HCT116 (cell line): ENCODE data around the gene SLC5A10.

Experiments
- CTCF ChIP-seq, 3 experiments: fragments of 200-600 bp in 1 of 3; sonication (generic) in 1 of 3; IDR thresholded peaks in 2 of 3; conservative IDR thresholded peaks in 1 of 3; 2 replicates each; pipeline ENCODE4 v1.5.1; 2012 to 2017; ENCODE audit warnings: low read depth in 2 of 3, low read length in 2 of 3, antibody characterized with exemption in 1 of 3, borderline replicate concordance in 1 of 3, control low read depth in 1 of 3, mild to moderate bottlenecking in 1 of 3, mixed read lengths in 1 of 3, mixed run types in 1 of 3, moderate library complexity in 1 of 3; ENCODE audit not compliant: insufficient read depth in 1 of 3
- JUND ChIP-seq: IDR thresholded peaks from 2 replicates; pipeline ENCODE4 v1.6.1; 2012
- POLR2A ChIP-seq: IDR thresholded peaks from 2 replicates; pipeline ENCODE4 v1.7.0; 2011; ENCODE audit warnings: borderline replicate concordance; ENCODE audit not compliant: insufficient read depth, insufficient read length; ENCODE audit errors: extremely low read depth
- RAD21 ChIP-seq: IDR thresholded peaks from 2 replicates; pipeline ENCODE4 v1.6.1; 2012; ENCODE audit warnings: low read depth, mild to moderate bottlenecking
- REST ChIP-seq: IDR thresholded peaks from 2 replicates; pipeline ENCODE4 v1.6.1; 2012; ENCODE audit warnings: low read depth
- SIN3A ChIP-seq: IDR thresholded peaks from 2 replicates; pipeline ENCODE4 v1.6.1; 2012; ENCODE audit warnings: low read depth
- TCF7L2 ChIP-seq: IDR thresholded peaks from 2 replicates; pipeline ENCODE4 v1.7.0; 2011; ENCODE audit warnings: borderline replicate concordance, inconsistent platforms; ENCODE audit not compliant: insufficient read depth, insufficient read length; ENCODE audit errors: extremely low read depth
- YY1 ChIP-seq: IDR thresholded peaks from 2 replicates; pipeline ENCODE4 v1.6.1; 2011; ENCODE audit warnings: low read length, low read depth, moderate library complexity, mild to moderate bottlenecking; ENCODE audit not compliant: insufficient replicate concordance; ENCODE audit errors: extremely low read depth
- ZBTB33 ChIP-seq: IDR thresholded peaks from 2 replicates; pipeline ENCODE4 v1.6.1; 2011; ENCODE audit warnings: mild to moderate bottlenecking, low read length, moderate library complexity; ENCODE audit not compliant: insufficient replicate concordance; ENCODE audit errors: extremely low read depth
- ZFX ChIP-seq: fragments of 450-650 bp; IDR thresholded peaks from 2 replicates; pipeline ENCODE4 v1.6.1; 2017

- TF ChIP-seq CTCF (IDR thresholded peaks at IDR 0.05 in 2 of 3, conservative IDR thresholded peaks at IDR 0.05 in 1 of 3; ENCODE audit: borderline replicate concordance in 1 of 3, insufficient read depth in 1 of 3, low read depth in 2 of 3, low read length in 2 of 3) = no peak
- TF ChIP-seq ZBTB33 = no peak
- TF ChIP-seq REST = no peak
- TF ChIP-seq RAD21 = no peak
- TF ChIP-seq JUND = no peak
- TF ChIP-seq POLR2A = no peak
- TF ChIP-seq YY1 = no peak
- TF ChIP-seq ZFX = no peak
- TF ChIP-seq SIN3A = no peak
- no peak for TF ChIP-seq TCF7L2
Observed at GRCh38 chr17:18959845-18960240, 7.9 kb downstream of the SLC5A10 start.
